OCI-LY1 (cell line): ENCODE results near the gene AGAP1.

ENCODE experiments used
- H2AFZ ChIP-seq: fragments of 200-600 bp; sonication (generic), shearing (Covaris generic); 2 replicates; pipeline ENCODE4 v1.6.0; 2014; ENCODE audit warnings: antibody characterized with exemption, mild to moderate bottlenecking, low read length
- H3F3A ChIP-seq: fragments of 200-600 bp; sonication (generic), shearing (Covaris generic); 2 replicates; pipeline ENCODE4 v1.6.0; 2014; ENCODE audit warnings: mild to moderate bottlenecking, antibody characterized with exemption, low read length, moderate library complexity; ENCODE audit not compliant: insufficient read depth
- H3K27ac ChIP-seq: fragments of 200-600 bp; sonication (generic); 2 replicates; pipeline ENCODE4 v1.5.1; 2014; ENCODE audit warnings: low read length, mixed run types, mild to moderate bottlenecking, low read depth; ENCODE audit not compliant: poor library complexity, severe bottlenecking
- H3K27me3 ChIP-seq: fragments of 200-600 bp; sonication (generic); 2 replicates; pipeline ENCODE4 v1.6.0; 2014; ENCODE audit warnings: antibody characterized with exemption, mild to moderate bottlenecking, low read length, moderate library complexity; ENCODE audit not compliant: insufficient read depth
- H3K36me3 ChIP-seq: fragments of 200-600 bp; sonication (generic); 2 replicates; pipeline ENCODE4 v1.6.1; 2014; ENCODE audit warnings: mild to moderate bottlenecking, antibody characterized with exemption, low read length, moderate library complexity, mixed read lengths; ENCODE audit not compliant: insufficient read depth
- H3K4me1 ChIP-seq: fragments of 200-600 bp; sonication (generic); 2 replicates; pipeline ENCODE4 v1.5.1; 2014; ENCODE audit warnings: mild to moderate bottlenecking, low read length, moderate library complexity; ENCODE audit not compliant: insufficient read depth, severe bottlenecking
- H3K4me2 ChIP-seq: fragments of 200-600 bp; sonication (generic), shearing (Covaris generic); 2 replicates; pipeline ENCODE4 v1.6.1; 2014; ENCODE audit warnings: low read length
- H3K4me3 ChIP-seq: fragments of 200-600 bp; sonication (generic); 2 replicates; pipeline ENCODE4 v1.5.1; 2014; ENCODE audit warnings: low read length, low read depth, mild to moderate bottlenecking, mixed read lengths; ENCODE audit not compliant: poor library complexity, severe bottlenecking
- H3K79me2 ChIP-seq: fragments of 200-600 bp; shearing (Covaris generic); 2 replicates; pipeline ENCODE4 v1.6.1; 2016; ENCODE audit warnings: mixed run types, low read length, mixed read lengths; ENCODE audit not compliant: insufficient read depth
- H3K9ac ChIP-seq: fragments of 200-600 bp; sonication (generic), shearing (Covaris generic); 2 replicates; pipeline ENCODE4 v1.6.1; 2014; ENCODE audit warnings: mild to moderate bottlenecking, low read length, mixed read lengths
- H3K9me2 ChIP-seq: fragments of 200-600 bp; sonication (generic), shearing (Covaris generic); 2 replicates; pipeline ENCODE4 v1.6.1; 2014; ENCODE audit warnings: low read depth, mild to moderate bottlenecking, low read length, mixed read lengths
- H3K9me3 ChIP-seq: fragments of 200-600 bp; shearing (Covaris generic); 2 replicates; pipeline ENCODE4 v1.6.1; 2014; ENCODE audit warnings: low read length, mixed read lengths
- H4K20me1 ChIP-seq: fragments of 200-600 bp; sonication (generic), shearing (Covaris generic); 2 replicates; pipeline ENCODE4 v1.6.0; 2016; ENCODE audit warnings: mild to moderate bottlenecking, low read length; ENCODE audit not compliant: insufficient read depth
- CTCF ChIP-seq: fragments of 200-600 bp; sonication (generic), shearing (Covaris generic); IDR thresholded peaks from 2 replicates; pipeline ENCODE4 v1.5.1; 2017; ENCODE audit warnings: mild to moderate bottlenecking, antibody characterized with exemption, low read length, moderate library complexity, mixed read lengths
- EZH2 ChIP-seq: fragments of 200-600 bp; sonication (generic), shearing (Covaris generic); IDR thresholded peaks from 2 replicates; pipeline ENCODE4 v1.8.0; 2017; ENCODE audit warnings: borderline replicate concordance, mixed run types, mild to moderate bottlenecking, antibody characterized with exemption, low read length, moderate library complexity, mixed read lengths

The AGAP1 gene

GRCh38 chr2:235501673-235502031 is 7.8 kb downstream of the AGAP1 start:
- TF ChIP-seq EZH2 (no peak), CTCF (no peak)
- Histone ChIP-seq H3K79me2 (no peaks in the 10 kb centered on the region), H3F3A (no peaks in the 10 kb centered on the region), H3K9me2 (no peaks in the 10 kb centered on the region), H3K4me3 (no peak overlapping the region), H3K9me3 (no peaks in the 10 kb centered on the region), H3K36me3 (no peaks in the 10 kb centered on the region), H2AFZ (no peak overlapping the region), H3K27ac (no peak overlapping the region), H3K27me3 (no peaks in the 10 kb centered on the region; the same call in 1 of the 2 replicates), H4K20me1 (no peaks in the 10 kb centered on the region), H3K4me2 (no peak overlapping the region), H3K9ac (no peak overlapping the region), H3K4me1 (no peaks in the 10 kb centered on the region)

- Histone ChIP-seq H3K27ac (no peak overlapping the region), H3K27me3 (no peaks in the 10 kb centered on the region; the same call in 1 of the 2 replicates), H3K9me2 (no peaks in the 10 kb centered on the region), H2AFZ (no peak overlapping the region), H3K9ac (no peak overlapping the region), H3K9me3 (no peaks in the 10 kb centered on the region), H3K79me2 (no peaks in the 10 kb centered on the region), H3F3A (no peaks in the 10 kb centered on the region), H3K4me1 (no peaks in the 10 kb centered on the region), H4K20me1 (no peaks in the 10 kb centered on the region), H3K36me3 (no peaks in the 10 kb centered on the region), H3K4me3 (no peak overlapping the region), H3K4me2 (no peak overlapping the region)
- TF ChIP-seq CTCF (no peak), EZH2 (no peak)
Observed at GRCh38 chr2:235502336-235502735, 8.5 kb downstream of the AGAP1 start.

GRCh38 chr2:235504441-235505180 is 10.8 kb downstream of the AGAP1 start:
- Histone ChIP-seq H3K36me3 (no peaks in the 10 kb centered on the region), H3K4me1 (no peaks in the 10 kb centered on the region), H3K9me3 (no peaks in the 10 kb centered on the region), H3K79me2 (no peaks in the 10 kb centered on the region), H2AFZ (no peak overlapping the region), H3K27me3 (no peaks in the 10 kb centered on the region; the same call in 1 of the 2 replicates), H3F3A (no peaks in the 10 kb centered on the region), H3K4me2 (no peak overlapping the region), H3K9ac (no peak overlapping the region), H3K27ac (no peak overlapping the region), H3K4me3 (no peak overlapping the region), H3K9me2 (no peaks in the 10 kb centered on the region), H4K20me1 (no peaks in the 10 kb centered on the region)
- TF ChIP-seq EZH2, result no peak
- no peak for TF ChIP-seq CTCF
